Ishikawa (cell line): Measurements from ENCODE around the gene QPRT.

Experiments
- CEBPB ChIP-seq: IDR thresholded peaks from 2 replicates; pipeline ENCODE4 v1.6.1; 2012
- CREB1 ChIP-seq: IDR thresholded peaks from 2 replicates; pipeline ENCODE4 v1.6.1; 2012; ENCODE audit warnings: low read depth
- EP300 ChIP-seq: IDR thresholded peaks from 2 replicates; pipeline ENCODE4 v1.6.1; 2012; ENCODE audit warnings: borderline replicate concordance
- FOXM1 ChIP-seq: IDR thresholded peaks from 2 replicates; pipeline ENCODE4 v1.6.1; 2012; ENCODE audit warnings: low read depth, borderline replicate concordance
- NFIC ChIP-seq: IDR thresholded peaks from 2 replicates; pipeline ENCODE4 v1.6.1; 2012
- TCF12 ChIP-seq: IDR thresholded peaks from 2 replicates; pipeline ENCODE4 v1.6.1; 2012; ENCODE audit warnings: low read depth
- TEAD4 ChIP-seq: IDR thresholded peaks from 2 replicates; pipeline ENCODE4 v1.6.1; 2012
- YY1 ChIP-seq: IDR thresholded peaks from 2 replicates; pipeline ENCODE4 v1.6.1; 2012; ENCODE audit warnings: low read depth
- TF ChIP-seq, protein P1 (sequence below): IDR thresholded peaks from 2 replicates; pipeline ENCODE4 v1.6.1; 2012
- TF ChIP-seq, protein P2 (sequence below): IDR thresholded peaks from 2 replicates; pipeline ENCODE4 v1.6.1; 2012; ENCODE audit warnings: low read depth, mild to moderate bottlenecking
- TF ChIP-seq, protein P3 (sequence below): IDR thresholded peaks from 2 replicates; pipeline ENCODE4 v1.6.1; 2012

DNA sequence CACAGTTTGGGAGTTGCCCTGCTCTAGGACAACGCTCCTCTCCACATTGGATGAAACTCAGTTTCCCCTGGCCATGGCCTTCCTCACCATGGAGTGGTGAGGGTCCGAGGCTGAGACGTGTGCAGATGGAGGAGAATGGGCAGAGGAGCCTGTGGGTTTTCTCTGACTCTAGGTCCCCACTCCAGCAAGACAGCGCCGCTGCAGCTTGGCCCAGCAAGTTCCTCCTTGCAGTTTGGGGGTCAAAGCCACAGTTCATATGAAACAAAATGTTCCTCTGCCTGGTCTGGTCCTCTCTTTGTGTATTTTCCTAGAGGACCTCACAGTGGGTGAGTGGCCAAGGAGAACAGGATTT is 64.5 kb downstream of the QPRT start:
- TF ChIP-seq, protein P1, sequence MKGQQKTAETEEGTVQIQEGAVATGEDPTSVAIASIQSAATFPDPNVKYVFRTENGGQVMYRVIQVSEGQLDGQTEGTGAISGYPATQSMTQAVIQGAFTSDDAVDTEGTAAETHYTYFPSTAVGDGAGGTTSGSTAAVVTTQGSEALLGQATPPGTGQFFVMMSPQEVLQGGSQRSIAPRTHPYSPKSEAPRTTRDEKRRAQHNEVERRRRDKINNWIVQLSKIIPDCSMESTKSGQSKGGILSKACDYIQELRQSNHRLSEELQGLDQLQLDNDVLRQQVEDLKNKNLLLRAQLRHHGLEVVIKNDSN: no peak
- TF ChIP-seq CREB1 (no peak), TCF12 (no peak), CEBPB (no peak), EP300 (no peak), FOXM1 (no peak), YY1 (no peak), NFIC (no peak), TEAD4 (no peak)
- TF ChIP-seq, protein P2, sequence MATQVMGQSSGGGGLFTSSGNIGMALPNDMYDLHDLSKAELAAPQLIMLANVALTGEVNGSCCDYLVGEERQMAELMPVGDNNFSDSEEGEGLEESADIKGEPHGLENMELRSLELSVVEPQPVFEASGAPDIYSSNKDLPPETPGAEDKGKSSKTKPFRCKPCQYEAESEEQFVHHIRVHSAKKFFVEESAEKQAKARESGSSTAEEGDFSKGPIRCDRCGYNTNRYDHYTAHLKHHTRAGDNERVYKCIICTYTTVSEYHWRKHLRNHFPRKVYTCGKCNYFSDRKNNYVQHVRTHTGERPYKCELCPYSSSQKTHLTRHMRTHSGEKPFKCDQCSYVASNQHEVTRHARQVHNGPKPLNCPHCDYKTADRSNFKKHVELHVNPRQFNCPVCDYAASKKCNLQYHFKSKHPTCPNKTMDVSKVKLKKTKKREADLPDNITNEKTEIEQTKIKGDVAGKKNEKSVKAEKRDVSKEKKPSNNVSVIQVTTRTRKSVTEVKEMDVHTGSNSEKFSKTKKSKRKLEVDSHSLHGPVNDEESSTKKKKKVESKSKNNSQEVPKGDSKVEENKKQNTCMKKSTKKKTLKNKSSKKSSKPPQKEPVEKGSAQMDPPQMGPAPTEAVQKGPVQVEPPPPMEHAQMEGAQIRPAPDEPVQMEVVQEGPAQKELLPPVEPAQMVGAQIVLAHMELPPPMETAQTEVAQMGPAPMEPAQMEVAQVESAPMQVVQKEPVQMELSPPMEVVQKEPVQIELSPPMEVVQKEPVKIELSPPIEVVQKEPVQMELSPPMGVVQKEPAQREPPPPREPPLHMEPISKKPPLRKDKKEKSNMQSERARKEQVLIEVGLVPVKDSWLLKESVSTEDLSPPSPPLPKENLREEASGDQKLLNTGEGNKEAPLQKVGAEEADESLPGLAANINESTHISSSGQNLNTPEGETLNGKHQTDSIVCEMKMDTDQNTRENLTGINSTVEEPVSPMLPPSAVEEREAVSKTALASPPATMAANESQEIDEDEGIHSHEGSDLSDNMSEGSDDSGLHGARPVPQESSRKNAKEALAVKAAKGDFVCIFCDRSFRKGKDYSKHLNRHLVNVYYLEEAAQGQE: no peak
- TF ChIP-seq, protein P3, sequence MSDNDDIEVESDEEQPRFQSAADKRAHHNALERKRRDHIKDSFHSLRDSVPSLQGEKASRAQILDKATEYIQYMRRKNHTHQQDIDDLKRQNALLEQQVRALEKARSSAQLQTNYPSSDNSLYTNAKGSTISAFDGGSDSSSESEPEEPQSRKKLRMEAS: no peak
